ENCODE measurements around the gene FAM13A.

The FAM13A gene

DNA sequence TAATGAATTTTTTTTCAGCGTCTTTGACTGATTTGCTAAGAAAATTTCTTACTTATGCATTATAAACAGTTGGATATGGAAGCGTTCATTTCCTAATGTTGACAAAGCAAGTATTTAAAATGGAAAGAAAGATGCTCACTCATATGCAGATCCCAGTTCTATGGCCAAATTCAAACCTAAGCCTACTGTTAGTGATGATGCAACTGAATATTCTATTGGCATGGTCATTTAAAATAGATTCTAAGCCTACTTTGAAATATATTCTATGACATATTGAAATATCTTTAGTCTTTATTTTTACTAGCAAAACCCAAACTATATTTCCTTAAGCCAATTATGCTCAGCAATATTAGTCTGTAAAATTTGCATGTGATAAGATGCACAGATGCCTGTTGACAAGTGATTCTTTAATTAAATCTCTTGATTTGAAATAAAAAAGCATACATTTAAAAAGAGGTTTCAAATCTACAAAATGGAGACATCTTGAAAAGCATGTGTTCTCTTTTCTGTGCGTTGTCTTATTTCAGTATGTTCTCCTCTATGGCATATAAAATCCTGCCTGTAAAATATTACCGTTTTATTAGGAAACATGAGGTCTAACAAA is 262.8 kb downstream of the FAM13A start:
- in situ Hi-C loops (cut with MboI; ENCODE audit: low sequenced_read_pairs) = no loop called here

DNA sequence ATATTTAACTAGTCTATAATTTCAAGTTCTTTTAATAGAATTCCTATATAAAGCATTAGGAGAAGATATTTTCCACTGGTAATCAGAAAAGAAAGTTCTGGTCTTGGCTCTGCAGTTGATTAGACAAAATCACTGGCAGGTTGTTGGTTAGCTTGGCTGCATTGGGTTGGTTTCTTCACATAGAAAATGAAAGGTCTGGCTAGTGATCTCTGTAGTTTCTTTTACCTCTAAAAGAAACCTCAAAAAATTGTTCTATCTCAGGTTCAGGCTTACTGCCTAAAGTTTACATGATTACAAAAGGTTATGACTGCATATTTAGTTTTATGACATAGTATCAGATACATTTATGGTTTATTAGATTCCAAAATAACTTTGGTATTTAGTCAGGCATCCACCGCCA is 263.5 kb downstream of the FAM13A start:
- in situ Hi-C loops (cut with MboI; ENCODE audit: low sequenced_read_pairs) = no loop called here

DNA sequence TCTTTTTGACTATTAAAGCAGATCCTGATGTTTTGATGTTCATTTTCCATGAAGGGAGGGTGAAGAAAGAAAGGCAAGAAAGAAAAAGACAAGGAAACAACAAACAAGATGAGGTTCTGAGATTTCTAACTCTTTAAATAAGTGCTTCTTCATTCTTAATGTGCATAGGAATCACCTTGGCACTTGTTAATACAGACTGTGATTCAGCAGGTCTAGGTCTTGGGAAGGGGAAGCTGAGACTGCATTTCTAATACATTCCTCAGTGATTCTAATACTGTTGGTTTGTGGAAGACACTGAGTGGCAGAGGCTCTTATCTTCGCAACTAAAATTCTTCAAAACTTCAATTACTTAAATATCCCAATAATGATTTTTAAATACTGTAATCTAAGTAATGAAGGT is 264.2 kb downstream of the FAM13A start:
- in situ Hi-C loops (cut with MboI; ENCODE audit: low sequenced_read_pairs) = no loop called here

DNA sequence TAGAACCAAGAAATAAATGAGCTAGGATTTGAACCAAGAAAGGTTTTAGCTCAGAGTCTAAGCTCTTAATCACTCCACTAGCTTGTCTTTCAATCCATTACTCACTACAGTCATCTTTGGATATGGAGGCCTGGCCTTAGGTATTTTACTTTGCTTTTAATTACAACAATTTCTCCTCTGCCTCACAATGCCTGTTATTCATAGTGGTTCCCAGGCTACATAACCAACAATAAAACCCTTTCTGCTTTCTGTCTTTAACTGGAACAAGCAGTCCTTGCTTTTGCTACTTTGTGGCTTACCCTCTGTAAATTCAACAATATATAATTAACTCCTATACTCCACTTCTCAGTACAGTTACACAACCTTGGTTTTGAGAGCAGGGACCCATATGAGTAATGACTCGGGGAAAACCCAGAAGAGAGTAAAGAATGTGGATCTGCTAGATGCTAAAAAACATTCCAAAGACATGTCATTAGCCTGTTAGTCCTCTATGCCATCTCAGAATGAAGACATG is 264.7 kb downstream of the FAM13A start:
- in situ Hi-C loops (cut with MboI; ENCODE audit: low sequenced_read_pairs) = no loop called here

DNA sequence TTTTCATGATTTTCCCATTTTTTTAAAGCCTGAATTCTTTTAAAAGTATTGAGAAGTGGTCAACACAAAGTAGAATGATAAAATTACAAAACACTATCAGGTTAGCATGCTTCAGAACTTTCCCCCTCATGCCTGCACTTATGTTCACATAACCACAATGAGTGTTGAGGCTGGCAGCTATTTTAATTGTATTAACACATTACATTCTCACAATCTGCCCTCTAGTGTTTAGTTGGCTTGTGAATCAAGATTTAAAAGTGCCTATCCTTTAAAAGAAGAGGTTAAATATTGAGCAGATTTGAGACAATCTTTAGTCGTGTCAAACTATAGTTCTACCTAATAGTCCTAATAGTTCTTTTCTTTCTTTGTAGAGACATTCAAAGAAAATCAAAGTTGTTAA is 265.7 kb downstream of the FAM13A start:
- in situ Hi-C loops (cut with MboI; ENCODE audit: low sequenced_read_pairs) = no loop called here

DNA sequence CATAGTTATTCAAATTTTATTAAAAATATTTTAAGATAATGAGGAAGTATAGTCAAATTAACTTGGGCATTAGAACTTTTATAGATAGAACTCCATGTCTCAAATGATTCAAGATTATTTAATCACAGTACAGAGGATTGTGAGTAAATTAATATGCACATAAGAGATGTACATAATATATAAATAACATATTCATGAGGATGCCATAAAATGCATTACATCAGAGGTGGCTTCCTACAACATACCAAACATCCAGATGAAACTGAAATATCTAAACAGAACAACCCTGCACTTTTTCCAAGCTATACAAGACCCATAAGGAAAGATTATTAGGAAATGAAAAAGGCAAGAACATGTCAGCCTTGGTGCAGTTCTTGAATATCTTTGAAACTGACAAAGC is 268.1 kb downstream of the FAM13A start:
- in situ Hi-C loops (cut with MboI; ENCODE audit: low sequenced_read_pairs) = no loop called here

DNA sequence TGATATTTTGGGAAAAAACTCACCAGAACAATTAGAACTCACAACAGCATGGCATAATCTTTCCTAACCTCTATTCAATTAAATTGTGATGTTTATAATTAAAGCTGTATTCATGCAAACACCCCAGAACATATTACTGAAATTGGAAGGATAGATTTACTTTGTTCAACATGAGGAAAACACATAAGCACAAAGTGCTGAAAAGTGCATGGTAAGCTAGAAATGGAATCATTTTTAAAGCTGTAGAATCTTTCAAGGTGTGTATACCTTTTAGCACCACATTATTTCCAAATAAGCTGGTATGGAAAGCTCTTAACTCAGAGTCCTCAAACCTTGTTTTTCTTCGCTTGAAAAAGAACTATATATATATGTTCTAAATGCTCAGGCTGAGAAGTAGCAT is 268.6 kb downstream of the FAM13A start:
- in situ Hi-C loops (cut with MboI; ENCODE audit: low sequenced_read_pairs) = no loop called here

DNA sequence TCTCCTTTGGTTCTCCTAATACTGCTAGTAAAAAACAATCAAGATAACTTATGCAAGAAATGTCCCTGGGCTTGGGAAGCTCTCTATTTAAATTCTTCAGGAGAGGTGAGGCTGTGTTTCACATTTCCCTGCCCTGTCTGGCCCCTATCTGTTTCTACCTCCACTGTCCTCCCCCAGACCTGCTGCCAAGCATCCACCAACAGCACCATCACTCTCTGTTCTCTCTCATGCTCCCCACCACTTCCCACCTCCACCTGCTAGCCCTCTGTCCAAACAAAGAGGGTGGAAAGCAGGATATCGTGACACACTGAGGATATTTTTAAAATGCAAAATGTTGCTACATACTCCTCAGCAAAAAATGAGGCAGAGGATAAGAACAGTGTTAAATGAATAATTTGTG is 271.0 kb downstream of the FAM13A start:
- in situ Hi-C loops (cut with MboI; ENCODE audit: low sequenced_read_pairs) = no loop called here

DNA sequence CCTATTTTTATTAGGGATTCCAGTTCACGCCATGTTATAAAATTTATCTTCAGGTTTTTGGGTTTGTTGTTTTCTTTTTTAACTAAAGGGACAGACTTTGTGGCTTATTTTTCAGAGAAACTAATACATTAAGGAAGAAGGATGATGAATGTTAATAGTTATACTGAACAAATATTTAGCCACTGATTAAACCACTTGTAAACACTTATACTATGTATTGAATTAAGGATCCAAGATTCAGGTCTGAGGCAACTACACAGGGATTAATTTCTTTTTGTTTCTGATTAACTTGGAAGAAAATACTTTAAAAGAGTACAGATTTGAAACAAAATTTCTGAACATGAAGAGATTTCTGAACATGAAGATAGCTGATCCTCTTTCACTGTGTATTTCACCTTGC is 276.6 kb downstream of the FAM13A start:
- in situ Hi-C loops (cut with MboI; ENCODE audit: low sequenced_read_pairs) = no loop called here

DNA sequence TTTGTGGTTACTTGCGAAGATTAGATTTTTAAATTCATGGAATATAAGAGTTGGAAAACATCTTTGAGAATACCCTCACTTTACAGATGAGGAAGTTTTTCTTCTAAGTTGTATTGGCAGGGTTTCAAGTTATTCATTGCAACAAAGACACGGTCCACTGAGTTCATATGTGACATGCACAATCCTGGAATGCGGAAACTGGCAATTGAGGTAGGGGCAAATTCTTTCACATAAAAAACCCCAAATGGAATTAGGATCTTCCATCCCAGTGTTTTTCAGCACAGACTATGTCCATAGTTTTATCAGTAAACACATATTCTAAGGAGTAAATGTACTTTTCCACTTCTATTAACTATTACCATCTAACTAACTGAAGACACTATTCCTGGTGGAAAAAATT is 277.6 kb downstream of the FAM13A start:
- in situ Hi-C loops (cut with MboI; ENCODE audit: low sequenced_read_pairs) = no loop called here

DNA sequence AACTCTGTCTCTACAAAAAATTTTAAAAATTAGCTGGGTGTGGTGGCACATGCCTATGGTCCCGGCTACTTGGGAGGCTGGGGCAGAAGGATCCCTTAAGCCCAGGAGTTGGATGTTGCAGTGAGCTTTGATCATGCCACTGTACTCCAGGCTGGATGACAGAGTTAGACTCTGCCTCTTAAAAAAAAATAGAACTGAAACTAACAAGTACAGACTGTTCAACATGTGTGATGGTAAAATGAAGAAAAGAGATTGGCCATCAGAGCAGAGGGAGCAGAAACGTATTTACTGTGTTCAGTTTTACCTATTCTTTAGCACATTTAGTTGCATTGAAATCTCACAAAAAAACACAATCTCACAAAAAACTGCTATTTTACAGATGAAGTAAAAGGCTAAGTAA is 281.5 kb downstream of the FAM13A start:
- in situ Hi-C loops (cut with MboI; ENCODE audit: low sequenced_read_pairs) = no loop called here

DNA sequence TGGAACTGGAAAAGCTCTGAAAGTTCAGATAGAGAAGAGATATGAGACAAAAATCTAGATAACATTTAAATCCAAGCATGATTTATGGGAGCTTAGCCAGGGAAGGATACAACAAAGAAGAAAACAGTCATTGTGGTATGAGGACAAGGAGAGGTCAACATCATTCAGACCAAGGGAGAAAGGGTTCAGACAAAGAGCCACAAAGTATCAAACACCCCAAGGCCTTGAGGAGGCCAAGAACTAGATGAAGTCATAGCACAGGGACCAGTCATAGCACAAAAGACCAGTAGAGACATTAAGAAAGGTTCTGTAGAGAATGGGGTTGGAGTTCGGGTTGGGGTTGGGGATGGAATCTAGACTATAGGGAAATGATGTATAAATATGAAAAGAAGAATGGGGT is 282.0 kb downstream of the FAM13A start:
- in situ Hi-C loops (cut with MboI; ENCODE audit: low sequenced_read_pairs) = no loop called here

DNA sequence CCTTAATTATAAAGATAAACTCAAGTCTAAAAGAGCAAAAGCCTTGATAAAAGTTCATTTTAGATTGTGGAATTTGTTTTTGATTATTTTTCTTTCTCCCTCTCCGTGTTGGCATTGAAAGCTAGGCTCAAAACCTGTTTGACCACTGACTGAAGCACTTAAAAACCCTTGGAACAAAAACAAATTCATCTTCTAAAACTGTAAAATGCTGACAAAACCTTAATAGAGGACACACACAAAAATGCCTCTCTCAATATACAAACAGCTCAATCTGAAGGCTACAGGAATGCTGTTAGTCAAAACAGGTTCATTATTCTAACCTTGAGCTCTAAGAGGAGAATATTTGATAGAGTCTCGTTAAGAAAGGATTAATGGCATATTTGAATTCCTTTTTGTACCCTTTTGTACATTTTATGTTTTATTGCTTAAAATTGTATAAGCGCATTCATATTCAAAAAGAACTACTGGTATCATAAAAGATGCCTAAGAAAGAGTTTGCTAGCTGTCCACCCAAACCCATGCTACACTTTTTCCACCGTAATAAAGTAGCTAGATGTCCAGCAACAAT is 285.0 kb downstream of the FAM13A start:
- in situ Hi-C loops (cut with MboI; ENCODE audit: low sequenced_read_pairs) = no loop called here

DNA sequence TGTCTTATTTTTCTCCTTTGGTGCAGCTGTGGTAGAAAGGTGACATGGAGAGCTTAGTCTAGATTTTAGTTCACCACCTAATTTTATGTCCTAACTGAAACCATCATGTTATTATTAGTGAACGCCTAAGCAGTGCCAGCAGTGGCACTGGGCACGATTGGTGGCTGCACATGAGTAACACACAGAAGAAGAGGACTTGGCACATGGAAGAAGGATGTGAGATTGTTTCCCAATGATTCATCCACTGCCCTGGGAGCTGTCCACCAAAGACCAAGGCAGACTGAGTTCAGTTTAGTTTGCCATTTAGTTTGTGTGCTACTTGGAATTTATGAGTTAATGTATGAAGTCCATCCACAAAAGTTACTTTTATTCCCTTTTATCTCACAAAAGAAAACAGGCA is 291.3 kb downstream of the FAM13A start:
- in situ Hi-C loops (cut with MboI; ENCODE audit: low sequenced_read_pairs) = no loop called here

DNA sequence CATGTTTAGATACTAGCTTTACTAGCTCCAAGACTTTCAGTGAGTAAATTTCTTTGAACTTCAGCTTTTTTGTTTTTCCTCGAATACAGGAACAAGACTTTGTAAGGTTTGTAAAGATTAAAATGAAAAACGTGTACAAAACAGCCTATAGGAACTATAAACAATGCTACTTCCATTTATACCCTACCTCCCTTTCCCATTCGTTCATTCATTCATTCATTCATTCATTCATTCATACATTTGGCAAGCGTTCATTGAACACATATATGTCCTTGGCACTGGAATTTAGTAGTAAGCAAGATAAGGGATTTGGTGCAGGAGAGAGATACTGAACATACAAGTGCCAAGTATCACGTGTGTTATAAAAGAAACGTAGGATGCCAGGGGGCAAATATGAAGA is 293.9 kb downstream of the FAM13A start:
- in situ Hi-C loops (cut with MboI; ENCODE audit: low sequenced_read_pairs) = no loop called here

DNA sequence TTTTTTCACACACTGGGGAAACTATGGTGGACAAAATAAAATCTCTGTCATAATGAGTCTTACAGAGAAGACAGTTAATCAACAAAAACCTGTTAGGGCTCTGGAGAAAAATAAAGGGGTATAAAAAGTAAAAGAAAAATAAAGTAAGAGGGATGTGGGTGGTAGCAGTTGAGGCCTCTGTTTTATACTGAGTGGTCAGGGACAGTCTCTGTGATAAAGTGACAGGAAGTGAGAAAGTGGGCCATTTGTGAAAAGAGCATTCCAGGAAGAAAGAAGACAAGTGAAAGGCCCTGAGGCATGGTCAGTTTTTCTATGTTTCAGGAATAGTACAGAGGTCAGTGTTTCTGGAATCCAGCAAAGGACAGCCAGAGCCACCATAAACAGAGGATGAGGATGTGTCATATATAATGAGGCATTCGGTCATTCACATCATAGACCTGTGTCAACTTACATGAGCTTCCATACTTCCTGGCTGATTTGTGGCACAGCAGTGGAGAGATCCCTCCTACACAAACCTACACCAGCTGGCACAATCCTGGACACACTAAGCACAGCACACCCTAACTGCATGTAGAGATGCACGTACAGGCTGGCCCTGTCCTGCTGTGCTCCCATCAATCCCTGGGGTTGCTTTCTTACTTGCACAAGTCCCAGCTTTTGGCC is 295.0 kb downstream of the FAM13A start:
- in situ Hi-C loops (cut with MboI; ENCODE audit: low sequenced_read_pairs) = no loop called here

DNA sequence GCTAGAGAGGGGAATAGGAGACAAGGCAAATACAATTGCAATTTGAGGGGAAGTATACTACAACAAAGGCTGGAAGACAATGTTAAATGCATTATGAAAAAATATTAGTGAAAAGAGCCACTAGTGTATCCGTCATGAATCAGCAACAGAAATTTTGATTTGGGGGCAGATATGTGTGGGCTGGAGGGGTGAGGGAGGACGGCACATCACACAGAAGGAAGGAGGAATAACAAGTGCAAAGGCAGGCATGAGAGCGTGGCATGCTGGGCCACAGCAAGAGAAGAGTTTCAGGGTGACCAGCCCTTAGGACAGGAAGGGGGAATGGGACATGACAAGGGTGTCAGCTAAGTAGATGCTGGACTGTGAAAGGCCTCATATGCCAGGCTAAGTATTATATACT is 295.6 kb downstream of the FAM13A start:
- in situ Hi-C loops (cut with MboI; ENCODE audit: low sequenced_read_pairs) = no loop called here

DNA sequence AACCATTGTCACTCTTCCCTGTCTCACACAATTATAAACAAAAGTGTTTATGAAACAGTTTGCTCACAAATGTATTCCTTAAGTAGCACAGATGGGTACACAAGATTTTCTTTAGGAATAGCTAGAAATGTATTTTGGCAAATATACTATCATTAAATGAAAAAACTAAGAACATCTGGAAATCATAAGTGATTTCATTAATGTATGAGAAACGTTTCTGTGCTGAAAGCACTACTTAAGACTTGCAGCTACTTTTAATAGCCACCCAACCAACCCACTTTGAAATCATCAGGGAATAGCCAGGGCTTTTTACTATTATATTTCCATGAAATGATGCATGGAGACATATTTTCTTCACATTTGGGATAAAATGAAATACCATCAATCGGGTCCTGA is 297.1 kb downstream of the FAM13A start:
- in situ Hi-C loops (cut with MboI; ENCODE audit: low sequenced_read_pairs) = no loop called here

DNA sequence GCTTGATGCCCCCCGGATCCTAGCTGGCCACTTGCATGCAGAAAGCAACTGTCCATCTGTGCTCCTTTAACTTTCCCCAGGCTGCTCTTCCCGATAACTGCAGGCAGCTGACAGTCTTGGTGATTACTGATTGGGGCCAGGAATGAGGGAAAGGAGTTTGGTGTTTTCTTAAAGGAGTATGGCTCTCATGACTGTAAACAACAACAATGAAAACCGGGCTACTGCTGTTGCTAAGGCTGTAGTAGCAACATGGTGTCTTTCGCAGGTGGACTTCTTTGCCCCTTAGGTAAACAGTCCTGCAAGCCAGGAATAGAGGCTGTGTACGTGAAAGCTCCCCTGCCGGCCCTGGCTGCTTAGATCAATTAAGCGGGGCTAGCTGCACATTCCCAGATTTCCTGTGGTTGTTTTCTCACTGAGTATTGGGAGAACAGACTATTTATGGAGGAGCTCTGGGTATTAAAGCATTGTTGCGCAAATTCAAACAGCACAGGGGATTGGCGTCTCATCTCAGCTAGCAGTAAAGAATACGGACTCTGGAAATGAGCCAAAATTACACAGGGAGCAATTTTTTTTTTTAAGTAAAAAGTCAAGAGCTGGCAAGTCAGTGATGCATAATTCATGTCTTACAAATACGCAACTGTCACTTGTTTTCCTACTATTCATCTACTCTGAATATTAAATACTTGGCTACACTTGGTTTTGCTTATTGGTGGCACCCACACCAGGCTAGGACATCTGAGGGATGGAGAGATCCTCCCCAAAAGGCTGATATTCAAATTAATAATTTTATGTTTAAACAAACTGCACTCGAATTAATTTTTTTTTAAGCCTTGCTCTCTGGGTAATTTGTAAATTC is 297.7 kb downstream of the FAM13A start:
- in situ Hi-C loops (cut with MboI; ENCODE audit: low sequenced_read_pairs) = no loop called here

DNA sequence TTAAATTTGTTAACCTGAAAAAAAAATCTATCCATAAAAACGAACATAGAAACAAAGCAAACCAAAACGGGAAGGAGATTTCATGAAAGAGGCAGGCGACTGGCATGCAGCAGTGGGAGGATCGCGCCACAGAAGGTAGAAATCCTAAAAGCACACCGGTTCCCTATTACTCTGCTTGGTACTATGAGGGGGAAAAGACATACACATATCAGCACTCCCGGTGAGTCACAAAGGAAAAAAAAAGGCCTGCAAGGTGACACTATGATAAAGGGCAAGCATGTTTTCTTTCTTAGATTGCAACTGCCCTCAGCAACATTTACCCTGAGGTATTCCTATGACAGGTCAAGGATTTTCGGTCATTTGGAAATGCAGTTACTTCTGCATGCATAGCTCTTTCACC is 298.7 kb downstream of the FAM13A start:
- in situ Hi-C loops (cut with MboI; ENCODE audit: low sequenced_read_pairs) = no loop called here

DNA sequence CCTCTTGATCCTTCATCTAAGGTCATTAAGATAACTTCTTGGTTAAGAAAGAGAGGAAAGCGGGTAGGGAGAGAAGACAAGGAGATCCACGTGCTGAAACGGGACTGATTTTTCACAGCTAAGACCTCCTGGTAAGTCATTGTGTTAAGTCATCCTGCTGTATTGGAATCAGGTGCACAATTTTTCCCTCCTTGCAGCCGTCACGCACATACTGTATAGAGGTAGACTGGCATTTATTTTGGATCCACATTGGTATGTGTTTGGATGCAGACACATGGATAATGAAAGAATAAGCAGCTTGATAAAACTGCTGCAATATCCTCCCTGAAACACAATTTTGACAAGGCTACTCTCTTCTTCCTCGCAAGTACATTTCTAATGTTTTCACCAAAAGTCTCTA is 299.2 kb downstream of the FAM13A start:
- in situ Hi-C loops (cut with MboI; ENCODE audit: low sequenced_read_pairs) = no loop called here

DNA sequence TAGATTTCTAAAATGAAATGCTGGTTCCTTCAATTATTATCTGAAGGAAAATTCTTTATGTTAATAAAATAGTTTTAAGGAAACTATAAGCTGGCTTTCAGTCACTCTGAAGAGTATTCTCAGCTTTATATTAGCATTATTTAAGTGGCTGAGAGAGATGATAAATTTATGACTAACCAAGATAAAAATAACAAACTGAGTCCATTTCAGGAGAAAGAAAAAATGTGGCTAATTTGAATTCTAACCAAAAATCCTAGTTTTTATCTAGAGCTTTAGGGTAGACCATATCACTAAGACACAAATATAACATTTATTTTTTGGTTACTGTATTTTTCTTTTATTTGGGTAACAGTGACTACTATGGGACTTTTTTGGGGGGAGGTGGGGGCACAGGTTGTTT is 299.9 kb downstream of the FAM13A start:
- in situ Hi-C loops (cut with MboI; ENCODE audit: low sequenced_read_pairs) = no loop called here
